Measurements from ENCODE around the gene CENPF. TPM values are rescaled to one million over a fixed set of nuclear protein-coding genes. Genes with fewer than 3 reads are reported as not detected.

Gene CENPF
- total RNA-seq, 1 donor from 2014 or later, result 254 TPM

DNA sequence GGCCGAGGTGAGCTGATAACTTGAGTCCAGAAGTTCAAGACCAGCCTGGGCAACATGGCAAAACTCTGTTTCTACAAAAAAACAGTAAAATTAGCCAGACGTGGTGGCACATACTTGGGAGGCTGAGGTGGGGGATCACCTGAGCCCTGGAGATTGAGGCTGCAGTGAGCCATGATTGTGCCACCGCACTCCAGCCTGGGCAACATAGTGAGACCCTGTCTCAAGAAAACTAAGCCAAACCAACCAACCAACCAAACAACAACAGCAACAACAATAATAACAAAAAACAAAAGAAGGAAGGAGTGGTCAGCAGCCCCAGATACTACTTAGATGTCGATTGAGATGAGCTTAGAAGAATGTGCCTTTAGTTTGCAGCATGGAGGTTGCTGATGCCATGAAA, 47.7 kb downstream of the CENPF start:
- Mint-ChIP-seq H3K27me3 (ENCODE audit: insufficient read depth, low read depth) (no peaks in the 10 kb centered on the region), H3K9me3 (no peaks in the 10 kb centered on the region), H3K4me3 (no peak overlapping the region), H3K4me1 (no peaks in the 10 kb centered on the region), H3K36me3 (peaks cover 66% of the 10 kb centered on the region), H3K27ac (no peak overlapping the region)
- Histone ChIP-seq H3F3A (ENCODE audit: low read depth) (peaks cover 15% of the 10 kb centered on the region), H3K4me1 (no peaks in the 10 kb centered on the region), H3K4me3 (no peak overlapping the region), H3K9me3 (ENCODE audit: low read depth) (no peaks in the 10 kb centered on the region), H3K27me3 (no peaks in the 10 kb centered on the region), H3K79me2 (ENCODE audit: low read depth) (peaks cover 16% of the 10 kb centered on the region), H3K27ac (no peak overlapping the region), H4K20me1 (ENCODE audit: low read depth) (peaks cover 20% of the 10 kb centered on the region), H3K36me3 (peaks cover 64% of the 10 kb centered on the region), H2AFZ (replicated peaks) (no peak overlapping the region), H3K9ac (no peak overlapping the region), H3K4me2 (no peak overlapping the region)
- TF ChIP-seq EZH2 (IDR thresholded peaks at IDR 0.05) (no peak), EZH2phosphoT487 (IDR thresholded peaks at IDR 0.05) (no peak)
- TF ChIP-seq, protein P1, sequence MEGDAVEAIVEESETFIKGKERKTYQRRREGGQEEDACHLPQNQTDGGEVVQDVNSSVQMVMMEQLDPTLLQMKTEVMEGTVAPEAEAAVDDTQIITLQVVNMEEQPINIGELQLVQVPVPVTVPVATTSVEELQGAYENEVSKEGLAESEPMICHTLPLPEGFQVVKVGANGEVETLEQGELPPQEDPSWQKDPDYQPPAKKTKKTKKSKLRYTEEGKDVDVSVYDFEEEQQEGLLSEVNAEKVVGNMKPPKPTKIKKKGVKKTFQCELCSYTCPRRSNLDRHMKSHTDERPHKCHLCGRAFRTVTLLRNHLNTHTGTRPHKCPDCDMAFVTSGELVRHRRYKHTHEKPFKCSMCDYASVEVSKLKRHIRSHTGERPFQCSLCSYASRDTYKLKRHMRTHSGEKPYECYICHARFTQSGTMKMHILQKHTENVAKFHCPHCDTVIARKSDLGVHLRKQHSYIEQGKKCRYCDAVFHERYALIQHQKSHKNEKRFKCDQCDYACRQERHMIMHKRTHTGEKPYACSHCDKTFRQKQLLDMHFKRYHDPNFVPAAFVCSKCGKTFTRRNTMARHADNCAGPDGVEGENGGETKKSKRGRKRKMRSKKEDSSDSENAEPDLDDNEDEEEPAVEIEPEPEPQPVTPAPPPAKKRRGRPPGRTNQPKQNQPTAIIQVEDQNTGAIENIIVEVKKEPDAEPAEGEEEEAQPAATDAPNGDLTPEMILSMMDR (IDR thresholded peaks at IDR 0.05), result no peak
- DNase-seq (ENCODE audit: low spot score), result no peak

DNA sequence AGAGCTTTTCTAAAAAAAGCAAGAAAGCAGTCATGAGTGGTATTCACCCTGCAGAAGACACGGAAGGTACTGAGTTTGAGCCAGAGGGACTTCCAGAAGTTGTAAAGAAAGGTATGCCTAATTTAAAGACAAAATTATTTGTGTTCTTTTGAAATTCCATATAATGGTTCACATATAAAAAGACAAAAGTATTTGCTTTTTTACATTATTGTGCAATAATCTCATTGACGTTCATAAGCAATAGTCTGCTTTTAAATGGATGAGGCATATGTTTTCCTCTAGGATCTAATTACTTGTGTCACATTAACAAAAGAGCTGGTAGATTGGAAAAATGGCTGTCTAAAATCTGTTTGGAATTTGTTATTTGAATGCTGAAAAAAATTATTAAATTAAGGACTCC, 54.3 kb downstream of the CENPF start:
- Histone ChIP-seq H3K27me3 (no peaks in the 10 kb centered on the region), H4K20me1 (ENCODE audit: low read depth) (peaks cover 20% of the 10 kb centered on the region), H3K9ac (no peak overlapping the region), H3K4me3 (no peak overlapping the region), H3F3A (ENCODE audit: low read depth) (peaks cover 24% of the 10 kb centered on the region), H3K79me2 (ENCODE audit: low read depth) (peaks cover 29% of the 10 kb centered on the region), H3K27ac (no peak overlapping the region), H3K9me3 (ENCODE audit: low read depth) (no peaks in the 10 kb centered on the region), H3K4me2 (no peak overlapping the region), H2AFZ (replicated peaks) (no peak overlapping the region), H3K36me3 (peaks cover 79% of the 10 kb centered on the region), H3K4me1 (no peaks in the 10 kb centered on the region)
- peaks cover 21% of the 10 kb centered on the region for H3K4me1 Mint-ChIP-seq
- DNase-seq (ENCODE audit: low spot score), result no peak
- no peak overlapping the region for H3K4me3 Mint-ChIP-seq
- H3K36me3 Mint-ChIP-seq, result peaks cover 52% of the 10 kb centered on the region
- no peaks in the 10 kb centered on the region for H3K9me3 Mint-ChIP-seq
- peaks cover 4% of the 10 kb centered on the region for H3K27me3 Mint-ChIP-seq (ENCODE audit: insufficient read depth, low read depth)
- H3K27ac Mint-ChIP-seq, result no peak overlapping the region
- TF ChIP-seq, protein P1 (IDR thresholded peaks at IDR 0.05), result no peak
- TF ChIP-seq EZH2 (IDR thresholded peaks at IDR 0.05) (no peak), EZH2phosphoT487 (IDR thresholded peaks at IDR 0.05) (no peak)

DNA sequence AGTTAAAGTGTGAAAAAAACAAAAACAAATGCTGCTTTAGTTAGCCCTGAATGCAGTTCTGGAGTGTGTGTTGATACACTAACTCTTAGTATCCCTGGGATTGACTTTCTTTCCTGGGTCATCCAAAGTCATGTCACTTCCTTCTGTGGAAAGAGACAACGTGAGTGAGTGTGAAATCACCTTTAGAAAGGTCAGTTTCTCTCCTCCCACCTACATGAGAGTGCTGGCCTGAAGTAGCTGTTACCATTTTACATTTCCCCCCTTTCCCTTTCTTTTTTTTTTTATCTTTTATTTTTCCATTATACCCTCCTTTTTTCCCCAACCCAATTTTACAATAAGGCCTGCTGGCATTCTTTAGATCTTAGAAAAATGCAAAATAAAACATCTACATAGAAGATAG, 55.2 kb downstream of the CENPF start:
- Histone ChIP-seq H3K27ac (no peak overlapping the region), H2AFZ (replicated peaks) (no peak overlapping the region), H3K4me3 (no peak overlapping the region), H3K9me3 (ENCODE audit: low read depth) (no peaks in the 10 kb centered on the region), H4K20me1 (ENCODE audit: low read depth) (peaks cover 25% of the 10 kb centered on the region), H3K9ac (no peak overlapping the region), H3K79me2 (ENCODE audit: low read depth) (peaks cover 29% of the 10 kb centered on the region), H3K4me1 (no peaks in the 10 kb centered on the region), H3K36me3 (peaks cover 82% of the 10 kb centered on the region), H3K4me2 (no peak overlapping the region), H3F3A (ENCODE audit: low read depth) (peaks cover 24% of the 10 kb centered on the region), H3K27me3 (no peaks in the 10 kb centered on the region)
- TF ChIP-seq, protein P1 (IDR thresholded peaks at IDR 0.05), result no peak
- no peak for TF ChIP-seq EZH2phosphoT487 (IDR thresholded peaks at IDR 0.05)
- TF ChIP-seq EZH2 (IDR thresholded peaks at IDR 0.05), result no peak
- peaks cover 4% of the 10 kb centered on the region for H3K27me3 Mint-ChIP-seq (ENCODE audit: insufficient read depth, low read depth)
- H3K4me3 Mint-ChIP-seq, result no peak overlapping the region
- peaks cover 24% of the 10 kb centered on the region for H3K4me1 Mint-ChIP-seq
- peaks cover 53% of the 10 kb centered on the region for H3K36me3 Mint-ChIP-seq
- H3K27ac Mint-ChIP-seq, result no peak overlapping the region
- no peak for DNase-seq (ENCODE audit: low spot score)
- H3K9me3 Mint-ChIP-seq, result no peaks in the 10 kb centered on the region
